Measurements from ENCODE around the gene KBTBD7.
A peak's percentile ranks its signal among the peaks of the same experiment; 100 is the strongest.

GRCh38 chr13:41193919-41194824 lies at the start of gene KBTBD7:
- TF ChIP-seq SIN3A (conservative IDR thresholded peaks at IDR 0.05 in 1 of 2, IDR thresholded peaks at IDR 0.05 in 1 of 2; ENCODE audit: low read depth in 1 of 2, low read length in 2 of 2), result no peak
- peak; percentile 79 for TF ChIP-seq POLR2AphosphoS5 (IDR thresholded peaks at IDR 0.05; ENCODE audit: low read depth, low read length)
- TF ChIP-seq TCF12 (IDR thresholded peaks at IDR 0.05; ENCODE audit: low read depth, low read length), result no peak
- no peak for TF ChIP-seq CTCF (IDR thresholded peaks at IDR 0.05; ENCODE audit: control extremely low read depth in 1 of 3, insufficient read depth in 1 of 3, low read depth in 1 of 3, low read length in 3 of 3)
- no peak for TF ChIP-seq EP300 (IDR thresholded peaks at IDR 0.05; ENCODE audit: borderline replicate concordance in 1 of 2, low read depth in 2 of 2, low read length in 2 of 2)
- TF ChIP-seq POLR2A (IDR thresholded peaks at IDR 0.05; ENCODE audit: control extremely low read depth in 1 of 2, low read depth in 2 of 2, low read length in 2 of 2), result peak; percentile 47 to 90
- peak; percentile 62; the same call in 1 of the 2 replicates for TF ChIP-seq EGR1 (IDR thresholded peaks at IDR 0.05; ENCODE audit: borderline replicate concordance, low read depth, low read length)
